HepG2 (cell line): Measurements from ENCODE around the gene NPC1. TPM values are rescaled to one million over a fixed set of nuclear protein-coding genes. Genes with fewer than 3 reads are reported as not detected.

Experiments
- ATAC-seq: fragments of 200-7000 bp; cut with Tn5 transposase; 3 replicates; pipeline ENCODE4 v1.9.1; 2020; ENCODE audit warnings: mild to moderate bottlenecking, moderate library complexity
- BruUV-seq: library from RNA; stranded (reverse); fragments of 400-500 nt; replicated peaks from 2 replicates; lab custom pipeline; 2021; lab: Mats Ljungman, UMichigan
- CTCF ChIA-PET: fragments of 300-600 bp; formaldehyde crosslinking; extraction: SDS; loops from one replicate; lab custom pipeline; 2021; ENCODE audit warnings: low total read pairs, inconsistent platforms, low intra/inter-chr PET ratio; lab: Yijun Ruan, JAX
- POLR2A ChIA-PET: fragments of 350-600 bp; sonication (Branson Sonifier 250); formaldehyde crosslinking; loops from one replicate; lab custom pipeline; 2020; ENCODE audit warnings: antibody characterized with exemption, inconsistent platforms; lab: Yijun Ruan, JAX
- DNase-seq: peaks from one replicate; pipeline ENCODE4 v3.0.0-alpha.2; 2015; ENCODE audit warnings: low spot score
- FAIRE-seq: peaks from 3 replicates; lab custom pipeline; 2011; peaks lifted over from hg19 to GRCh38; lab: Jason Lieb, UNC
- H2AFZ ChIP-seq: one replicate; pipeline ENCODE4 v1.6.1; 2011; ENCODE audit warnings: low read length, inconsistent platforms
- H3K27ac ChIP-seq: fragments of 300-600 bp; 3 replicates; pipeline ENCODE4 v1.8.0; 2011; ENCODE audit warnings: mixed run types, mild to moderate bottlenecking, mixed read lengths, low read length, inconsistent platforms; ENCODE audit not compliant: insufficient read depth; ENCODE audit errors: extremely low read length
- H3K27me3 ChIP-seq, 2 experiments: fragments of 200-600 bp in 1 of 2; 2 replicates in 1 of 2; 3 replicates in 1 of 2; pipeline versions ENCODE4 v1.6.0 to v1.8.0; 2011; ENCODE audit warnings: low read length in 2 of 2, mild to moderate bottlenecking in 2 of 2, moderate library complexity in 2 of 2, inconsistent platforms in 1 of 2; ENCODE audit not compliant: insufficient read depth in 2 of 2, control insufficient read depth in 1 of 2
- H3K36me3 ChIP-seq, 2 experiments: fragments of 200-600 bp in 1 of 2; replicated peaks in 1 of 2; 2 replicates in 1 of 2; 3 replicates in 1 of 2; pipeline versions ENCODE4 v1.5.1 to v1.8.0; 2011; ENCODE audit warnings: low read length in 2 of 2, inconsistent platforms in 1 of 2; ENCODE audit not compliant: insufficient read depth in 2 of 2, control insufficient read depth in 1 of 2
- H3K4me1 ChIP-seq: 2 replicates; pipeline ENCODE4 v1.5.1; 2012; ENCODE audit warnings: low read length, inconsistent platforms; ENCODE audit not compliant: insufficient read depth
- H3K4me2 ChIP-seq: 2 replicates; pipeline ENCODE4 v1.6.0; 2011; ENCODE audit warnings: low read depth, low read length, inconsistent platforms
- H3K4me3 ChIP-seq, 3 experiments: fragments of 200-600 bp in 1 of 3; sonication (generic), shearing (Covaris generic) in 1 of 3; replicated peaks in 1 of 3; 2 replicates each; pipeline ENCODE4 v1.5.1; 2011 to 2016; ENCODE audit warnings: low read length in 3 of 3, inconsistent platforms in 2 of 3, low read depth in 2 of 3, mild to moderate bottlenecking in 2 of 3, control low read depth in 1 of 3, mixed read lengths in 1 of 3; ENCODE audit not compliant: insufficient read depth in 1 of 3
- H3K79me2 ChIP-seq: one replicate; pipeline ENCODE4 v1.6.1; 2011; ENCODE audit warnings: low read length, inconsistent platforms; ENCODE audit not compliant: insufficient read depth
- H3K9ac ChIP-seq: 2 replicates; pipeline ENCODE4 v1.6.0; 2011; ENCODE audit warnings: mild to moderate bottlenecking, low read depth, low read length, inconsistent platforms; ENCODE audit not compliant: insufficient read depth
- H3K9me3 ChIP-seq: 2 replicates; pipeline ENCODE4 v1.5.1; 2012; ENCODE audit warnings: mild to moderate bottlenecking, low read length
- H4K20me1 ChIP-seq: 2 replicates; pipeline ENCODE4 v1.6.0; 2011; ENCODE audit warnings: inconsistent platforms, mild to moderate bottlenecking, low read length, moderate library complexity; ENCODE audit not compliant: insufficient read depth
- ATF2 ChIP-seq: sonication (generic); formaldehyde crosslinking; IDR thresholded peaks from 2 replicates; pipeline ENCODE4 v1.4.0; 2020; ENCODE audit warnings: missing genetic modification reagents
- GTF3A ChIP-seq: sonication (generic); formaldehyde crosslinking; conservative IDR thresholded peaks from 2 replicates; pipeline ENCODE4 v1.4.0; 2020; ENCODE audit warnings: mild to moderate bottlenecking, missing genetic modification reagents
- GZF1 ChIP-seq: sonication (generic); formaldehyde crosslinking; IDR thresholded peaks from 2 replicates; pipeline ENCODE4 v1.5.1; 2020; ENCODE audit warnings: mild to moderate bottlenecking, missing genetic modification reagents
- HDAC6 ChIP-seq: fragments of 200-600 bp; sonication (generic); IDR thresholded peaks from 2 replicates; pipeline ENCODE4 v1.7.0; 2017; ENCODE audit warnings: mild to moderate bottlenecking, antibody characterized with exemption, low read length, low read depth
- HMG20B ChIP-seq: conservative IDR thresholded peaks from 2 replicates; pipeline ENCODE4 v1.6.1; 2016; ENCODE audit warnings: missing genetic modification reagents, missing compliant biosample characterization
- HNF4A ChIP-seq: sonication (generic); formaldehyde crosslinking; IDR thresholded peaks from 2 replicates; pipeline ENCODE4 v1.4.0; 2020; ENCODE audit warnings: missing genetic modification reagents
- NFATC3 ChIP-seq: sonication (generic); formaldehyde crosslinking; IDR thresholded peaks from 2 replicates; pipeline ENCODE4 v1.5.1; 2020; ENCODE audit warnings: mild to moderate bottlenecking, missing genetic modification reagents
- RBM22 ChIP-seq: fragments of 200-400 bp; formaldehyde crosslinking; optimal IDR thresholded peaks from 2 replicates; pipeline ENCODE3; 2017; ENCODE audit warnings: mild to moderate bottlenecking, low read length, moderate library complexity
- SNAPC2 ChIP-seq: sonication (generic); formaldehyde crosslinking; IDR thresholded peaks from 2 replicates; pipeline ENCODE4 v1.8.1; 2022; ENCODE audit warnings: mild to moderate bottlenecking, missing genetic modification reagents
- ZFP36L1 ChIP-seq: sonication (generic); formaldehyde crosslinking; IDR thresholded peaks from 2 replicates; pipeline ENCODE4 v1.8.0; 2022; ENCODE audit warnings: mild to moderate bottlenecking, missing genetic modification reagents, moderate library complexity
- ZFP90 ChIP-seq: sonication (generic); formaldehyde crosslinking; IDR thresholded peaks from 2 replicates; pipeline ENCODE4 v1.8.0; 2022; ENCODE audit warnings: missing genetic modification reagents, mild to moderate bottlenecking, inconsistent platforms, borderline replicate concordance
- ZNF740 ChIP-seq: sonication (generic); formaldehyde crosslinking; IDR thresholded peaks from 2 replicates; pipeline ENCODE4 v1.4.0; 2020; ENCODE audit warnings: missing genetic modification reagents
- WGBS: methylation state at CpG from one replicate; pipeline ENCODE4 v1.1.6; 2017; ENCODE audit warnings: low lambda C conversion rate; 5-methylcytosine and 5-hydroxymethylcytosine counted together
- in situ Hi-C: cut with HindIII; loops from 2 replicates; pipeline ENCODE4 v1.10.0; 2017; ENCODE audit warnings: low pct_unique_long_range_greater_than_20kb; ENCODE audit not compliant: extremely low pct_ligation_motif_present
- intact Hi-C: fragments of 100-400 bp; cut with micrococcal nuclease; formaldehyde crosslinking; loops from one replicate; pipeline ENCODE4 v1.10.0; 2022; ENCODE audit not compliant: unreplicated experiment
- polyA plus RNA-seq, 8 experiments: library from polyadenylated mRNA; depleted of rRNA in 3 of 8; stranded (reverse) in 7 of 8; unstranded in 1 of 8; fragments of >200 nt; fragmentation: Illumina TruSeq in 4 of 8; extraction: Trizol in 4 of 8; gene quantifications; 2 replicates each; pipeline versions ENCODE4 v1.2.1 to v1.2.3, GENCODE V29; 2011 to 2016; ENCODE audit warnings: low read depth in 4 of 8, missing spikeins in 1 of 8, mixed read lengths in 1 of 8; ENCODE audit not compliant: insufficient read depth in 1 of 8
- total RNA-seq, 5 experiments: library from RNA; depleted of rRNA; stranded (reverse); fragments of >200 nt; fragmentation: Illumina TruSeq; extraction: Trizol; gene quantifications; 2 replicates each; pipeline ENCODE4 v1.2.3, GENCODE V29; 2016; ENCODE audit warnings: low read depth in 1 of 5

Gene NPC1
- total and polyA plus RNA-seq, 2 of the 13 experiments (the other 11 are each of a cell fraction or from before 2014, with no cell fraction given): 46.5 to 114 TPM

GRCh38 chr18:23498117-23498516 lies 88.2 kb downstream of the NPC1 start:
- FAIRE-seq (no peak), DNase-seq (no peak), ATAC-seq (no peak)
- Histone ChIP-seq H3K4me2 (no peak overlapping the region), H3K27ac (no peak overlapping the region), H3K4me1 (peaks cover 24% of the 10 kb centered on the region), H3K27me3 (no peaks in the 10 kb centered on the region), H2AFZ (no peak overlapping the region), H3K9ac (no peak overlapping the region), H3K36me3 (no peaks in the 10 kb centered on the region), H3K79me2 (no peaks in the 10 kb centered on the region), H3K9me3 (no peaks in the 10 kb centered on the region), H4K20me1 (no peaks in the 10 kb centered on the region), H3K4me3 (no peak overlapping the region)
- BruUV-seq: no TSS peak
- ChIA-PET POLR2A (interaction anchor here (0.9 to 1.0 kb wide), 2 partner anchors 10 to 38 kb away, joined by 3 to 4 read pairs; no protein-coding TSS in a partner anchor), CTCF (interaction anchor here (0.7 kb wide), 1 partner anchor 314 kb away, joined by 6 read pairs; no protein-coding TSS in a partner anchor)
- no peak for TF ChIP-seq NFATC3 (CRISPR knock-in tag)
- TF ChIP-seq GZF1: no peak
- 87% methylated on average over 2 of the region's 2 CpGs for WGBS
- intact Hi-C loops: loop anchor here (5.0 kb wide), 1 partner anchor 314 kb away; no protein-coding TSS in a partner anchor
- in situ Hi-C loops: no loop called here

DNA sequence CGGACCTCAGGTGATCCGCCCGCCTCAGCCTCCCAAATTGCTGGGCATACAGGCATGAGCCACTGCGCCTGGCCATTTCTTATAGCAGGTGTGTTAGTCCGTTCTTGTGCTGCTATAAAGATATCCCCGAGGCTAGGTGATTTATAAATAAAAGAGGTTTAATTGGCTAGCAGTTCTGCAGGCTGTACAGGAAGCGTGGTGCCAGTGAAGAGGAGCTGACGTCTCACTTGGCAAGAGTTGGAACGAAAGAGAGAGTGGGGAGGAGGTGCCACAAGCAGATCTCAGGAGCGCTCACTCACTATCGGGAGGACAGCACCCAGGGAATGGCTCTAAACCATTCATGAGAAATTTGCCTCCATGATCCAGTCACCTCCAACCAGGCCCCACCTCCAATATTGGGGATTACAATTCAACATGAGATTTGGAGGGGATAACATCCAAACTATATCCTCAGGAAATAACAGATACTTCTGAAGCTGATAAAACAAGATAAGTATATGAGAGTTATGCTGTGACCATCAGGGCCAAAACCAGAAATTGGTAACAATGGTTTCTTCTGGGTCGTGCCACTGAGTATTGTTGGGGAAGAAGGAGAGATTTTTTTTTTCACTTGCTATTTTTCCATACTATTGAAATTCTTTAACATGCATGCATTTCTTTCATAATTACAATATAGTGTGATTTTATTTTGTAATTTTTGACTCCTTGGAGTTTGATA lies 90.4 kb downstream of the NPC1 start:
- FAIRE-seq (no peak), ATAC-seq (no peak), DNase-seq (no peak)
- no peaks in the 10 kb centered on the region for H3K36me3 ChIP-seq
- BruUV-seq: no TSS peak
- H3K27me3 ChIP-seq: no peaks in the 10 kb centered on the region
- POLR2A ChIA-PET: no interaction called here
- H3K27ac ChIP-seq: no peak overlapping the region
- 60% methylated on average over 12 of the region's 12 CpGs for WGBS
- H3K4me3 ChIP-seq: no peak overlapping the region
- no peaks in the 10 kb centered on the region for H3K9me3 ChIP-seq
- intact Hi-C loops (loop anchor here (5.0 kb wide), 1 partner anchor 316 kb away; no protein-coding TSS in a partner anchor), in situ Hi-C loops (no loop called here)
- H4K20me1 ChIP-seq: no peaks in the 10 kb centered on the region
- CTCF ChIA-PET: no interaction called here
- peak overlapping the region; percentile 15 for H2AFZ ChIP-seq
- peaks cover 11% of the 10 kb centered on the region for H3K4me1 ChIP-seq
- H3K79me2 ChIP-seq: no peaks in the 10 kb centered on the region
- H3K4me2 ChIP-seq: no peak overlapping the region
- no peak overlapping the region for H3K9ac ChIP-seq
- no peak for TF ChIP-seq ZNF740
- TF ChIP-seq HNF4A: no peak
- TF ChIP-seq HDAC6: no peak
- TF ChIP-seq RBM22: no peak
- TF ChIP-seq ATF2: no peak
- TF ChIP-seq GTF3A: no peak
- no peak for TF ChIP-seq SNAPC2
- TF ChIP-seq HMG20B (CRISPR knock-in tag): no peak
- TF ChIP-seq ZFP36L1 (CRISPR knock-in tag): no peak
- no peak for TF ChIP-seq ZFP90
- TF ChIP-seq, all 625 proteins: peak for 0
